CD4-positive, alpha-beta T cell (primary cell): ENCODE results near the gene ZRSR2. TPM values are rescaled to one million over a fixed set of nuclear protein-coding genes. Genes with fewer than 3 reads are reported as not detected.

Experiments
- ATAC-seq: fragments of 200-7000 bp; cut with Tn5 transposase; one replicate; pipeline ENCODE4 v1.10.0; 2022; ENCODE audit warnings: mild to moderate bottlenecking; ENCODE audit not compliant: poor library complexity
- CTCF ChIA-PET: fragments of 350-600 bp; sonication (Branson Sonifier 250); formaldehyde crosslinking; loops from one replicate; lab custom pipeline; 2021; ENCODE audit warnings: antibody characterized with exemption, inconsistent platforms; lab: Charles Lee
- POLR2A ChIA-PET: fragments of 350-600 bp; sonication (Branson Sonifier 250); formaldehyde crosslinking; loops from one replicate; lab custom pipeline; 2021; ENCODE audit warnings: antibody characterized with exemption, inconsistent platforms; lab: Charles Lee
- DNase-seq, 14 experiments: peaks; one replicate each; pipeline ENCODE4 v3.0.0-alpha.2; 2013 to 2020; ENCODE audit warnings: mixed read lengths in 2 of 14
- H3K27ac ChIP-seq, 2 donors: one replicate each; pipeline versions ENCODE4 v1.5.1 to v1.7.0; 2013; ENCODE audit warnings: low read length in 2 of 2, low read depth in 1 of 2, mild to moderate bottlenecking in 1 of 2
- H3K27me3 ChIP-seq, 2 experiments: 1 replicate in 1 of 2; 2 replicates in 1 of 2; pipeline versions ENCODE4 v1.6.1 to v1.7.0; 2013; ENCODE audit warnings: low read length in 2 of 2, control low read depth in 1 of 2, mild to moderate bottlenecking in 1 of 2, moderate library complexity in 1 of 2; ENCODE audit not compliant: insufficient read depth in 2 of 2, control insufficient read depth in 1 of 2
- H3K36me3 ChIP-seq: one replicate; pipeline ENCODE4 v1.6.1; 2013; ENCODE audit warnings: low read length, control low read depth; ENCODE audit not compliant: insufficient read depth
- H3K4me1 ChIP-seq: one replicate; pipeline ENCODE4 v1.6.1; 2013; ENCODE audit warnings: low read length, control low read depth; ENCODE audit not compliant: insufficient read depth
- H3K4me3 ChIP-seq: one replicate; pipeline ENCODE4 v1.5.1; 2013; ENCODE audit warnings: mild to moderate bottlenecking, low read length, moderate library complexity
- H3K9me3 ChIP-seq, 2 experiments: 1 replicate in 1 of 2; 2 replicates in 1 of 2; pipeline versions ENCODE4 v1.6.1 to v1.7.0; 2013; ENCODE audit warnings: low read length in 2 of 2, mild to moderate bottlenecking in 2 of 2, control low read depth in 1 of 2, moderate library complexity in 1 of 2; ENCODE audit not compliant: control insufficient read depth in 1 of 2, insufficient read depth in 1 of 2
- H3K27ac Mint-ChIP-seq: one replicate; pipeline ENCODE4 v1.8.0; 2020; ENCODE audit warnings: mixed read lengths
- H3K27me3 Mint-ChIP-seq: one replicate; pipeline ENCODE4 v1.8.0; 2021; ENCODE audit warnings: mixed read lengths
- H3K36me3 Mint-ChIP-seq: one replicate; pipeline ENCODE4 v1.8.0; 2021; ENCODE audit warnings: low read depth, mixed read lengths
- H3K4me1 Mint-ChIP-seq: one replicate; pipeline ENCODE4 v1.8.0; 2021; ENCODE audit warnings: low read depth, mixed read lengths
- H3K4me3 Mint-ChIP-seq: one replicate; pipeline ENCODE4 v1.8.0; 2020; ENCODE audit warnings: mild to moderate bottlenecking, mixed read lengths
- H3K9me3 Mint-ChIP-seq: one replicate; pipeline ENCODE4 v1.8.0; 2020; ENCODE audit warnings: mixed read lengths
- CTCF ChIP-seq: fragments of 200-600 bp; IDR thresholded peaks from one replicate; pipeline ENCODE4 v1.8.0; 2022; ENCODE audit warnings: antibody characterized with exemption, mild to moderate bottlenecking
- intact Hi-C, 2 experiments: fragments of 100-400 bp; cut with DNase I in 1 of 2; cut with micrococcal nuclease in 1 of 2; formaldehyde crosslinking; loops; one replicate each; pipeline versions ENCODE4 v1.15.1 to v1.9.0; 2023 to 2025; cut with DNase I, micrococcal nuclease
- total RNA-seq, 174 experiments: library from RNA in 2 of 174; stranded (reverse) in 2 of 174; gene quantifications; one replicate each; pipeline ENCODE4 v1.2.3 and lab custom pipeline; 2021 to 2026

ZRSR2 gene
- total RNA-seq, 2 experiments from 2014 or later, result 18.4 to 21.1 TPM

GRCh38 chrX:15820106-15821073, 30.1 kb downstream of the ZRSR2 start:
- peaks cover 23% of the 10 kb centered on the region for H3K4me1 Mint-ChIP-seq
- intact Hi-C loops, result no loop called here
- no peak for TF ChIP-seq CTCF
- POLR2A ChIA-PET, result no interaction called here
- H3K27me3 Mint-ChIP-seq, result no peaks in the 10 kb centered on the region
- Histone ChIP-seq H3K4me1 (peaks cover 11% of the 10 kb centered on the region), H3K27ac (no peak overlapping the region), H3K9me3 (no peaks in the 10 kb centered on the region), H3K36me3 (peaks cover 51% of the 10 kb centered on the region), H3K27me3 (no peaks in the 10 kb centered on the region), H3K4me3 (no peak overlapping the region)
- no peaks in the 10 kb centered on the region for H3K9me3 Mint-ChIP-seq
- H3K27ac Mint-ChIP-seq, result peak overlapping the region; percentile 27
- CTCF ChIA-PET, result no interaction called here
- ATAC-seq (no peak), DNase-seq (no peak)
- no peak overlapping the region for H3K4me3 Mint-ChIP-seq
- H3K36me3 Mint-ChIP-seq, result peaks cover 65% of the 10 kb centered on the region

GRCh38 chrX:15822922-15823321, 32.6 kb downstream of the ZRSR2 start:
- peaks cover 55% of the 10 kb centered on the region for H3K36me3 Mint-ChIP-seq
- H3K4me3 Mint-ChIP-seq, result no peak overlapping the region
- no peaks in the 10 kb centered on the region for H3K9me3 Mint-ChIP-seq
- H3K4me1 Mint-ChIP-seq, result peaks cover 3% of the 10 kb centered on the region
- CTCF ChIA-PET, result no interaction called here
- no peaks in the 10 kb centered on the region for H3K4me1 ChIP-seq
- no peak overlapping the region for H3K27ac ChIP-seq
- no peak overlapping the region for H3K27ac Mint-ChIP-seq
- H3K4me3 ChIP-seq, result no peak overlapping the region
- ATAC-seq (no peak), DNase-seq (no peak)
- H3K27me3 ChIP-seq, result no peaks in the 10 kb centered on the region
- H3K9me3 ChIP-seq, result no peaks in the 10 kb centered on the region
- intact Hi-C loops, result no loop called here
- peaks cover 50% of the 10 kb centered on the region for H3K36me3 ChIP-seq
- POLR2A ChIA-PET, result no interaction called here
- TF ChIP-seq CTCF, result no peak
- no peaks in the 10 kb centered on the region for H3K27me3 Mint-ChIP-seq

- no peaks in the 10 kb centered on the region for H3K9me3 ChIP-seq
- no peak overlapping the region for H3K27ac ChIP-seq
- H3K9me3 Mint-ChIP-seq, result no peaks in the 10 kb centered on the region
- intact Hi-C loops, result no loop called here
- no peak for ATAC-seq
- no peak overlapping the region for H3K4me3 ChIP-seq
- no peak for DNase-seq
- H3K27me3 Mint-ChIP-seq, result no peaks in the 10 kb centered on the region
- peaks cover 57% of the 10 kb centered on the region for H3K36me3 Mint-ChIP-seq
- no peaks in the 10 kb centered on the region for H3K27me3 ChIP-seq
- POLR2A ChIA-PET, result no interaction called here
- no peak for TF ChIP-seq CTCF
- H3K4me3 Mint-ChIP-seq, result no peak overlapping the region
- peaks cover 32% of the 10 kb centered on the region for H3K36me3 ChIP-seq
- no peak overlapping the region for H3K27ac Mint-ChIP-seq
- CTCF ChIA-PET, result no interaction called here
- no peaks in the 10 kb centered on the region for H3K4me1 ChIP-seq
- no peaks in the 10 kb centered on the region for H3K4me1 Mint-ChIP-seq
These were observed 35.7 kb downstream of the ZRSR2 start for GRCh38 chrX:15825936-15826335.
